HTERT RPE-1 (cell line): ENCODE results near the gene ZNF431.
"Not testable (repeated sequence)": the region's sequence is repeated elsewhere in the genome, so short reads cannot be mapped to it uniquely, and the experiment has no call there.

Experiments used
- in situ Hi-C: fragments of 300-500 bp; cut with MboI; formaldehyde crosslinking; loops from 4 replicates; pipeline ENCODE4 v1.14.3; 2020; ENCODE audit warnings: low sequenced_read_pairs

ZNF431 gene

GRCh38 chr19:21143854-21144253, 2.0 kb downstream of the ZNF431 start:
- in situ Hi-C loops: no loop called here

- in situ Hi-C loops: no loop called here
Observed at GRCh38 chr19:21147540-21147939, 5.7 kb downstream of the ZNF431 start.

- in situ Hi-C loops: no loop called here
Observed at GRCh38 chr19:21148681-21149080, 6.8 kb downstream of the ZNF431 start.

DNA sequence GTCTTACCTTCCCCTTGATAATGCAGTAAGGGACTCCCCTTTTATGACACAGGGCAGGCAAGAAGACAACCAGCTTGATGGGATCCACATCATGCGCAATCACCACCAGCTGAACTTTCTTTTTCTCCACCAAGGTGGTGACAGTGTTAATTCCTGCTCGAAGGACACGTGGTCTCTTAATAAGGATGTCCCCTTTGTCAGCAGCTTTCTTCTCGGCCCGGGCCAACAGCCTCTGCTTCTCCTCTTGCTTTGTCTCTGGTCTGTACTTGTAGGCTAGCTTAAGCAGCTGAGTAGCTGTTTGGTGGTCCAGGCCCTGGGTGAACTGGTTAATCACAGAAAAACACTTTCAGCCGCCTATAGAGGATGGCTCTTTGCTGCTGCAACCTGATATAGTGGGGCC, 8.0 kb downstream of the ZNF431 start:
- in situ Hi-C loops: no loop called here

GRCh38 chr19:21151460-21151859, 9.6 kb downstream of the ZNF431 start:
- in situ Hi-C loops: no loop called here

DNA sequence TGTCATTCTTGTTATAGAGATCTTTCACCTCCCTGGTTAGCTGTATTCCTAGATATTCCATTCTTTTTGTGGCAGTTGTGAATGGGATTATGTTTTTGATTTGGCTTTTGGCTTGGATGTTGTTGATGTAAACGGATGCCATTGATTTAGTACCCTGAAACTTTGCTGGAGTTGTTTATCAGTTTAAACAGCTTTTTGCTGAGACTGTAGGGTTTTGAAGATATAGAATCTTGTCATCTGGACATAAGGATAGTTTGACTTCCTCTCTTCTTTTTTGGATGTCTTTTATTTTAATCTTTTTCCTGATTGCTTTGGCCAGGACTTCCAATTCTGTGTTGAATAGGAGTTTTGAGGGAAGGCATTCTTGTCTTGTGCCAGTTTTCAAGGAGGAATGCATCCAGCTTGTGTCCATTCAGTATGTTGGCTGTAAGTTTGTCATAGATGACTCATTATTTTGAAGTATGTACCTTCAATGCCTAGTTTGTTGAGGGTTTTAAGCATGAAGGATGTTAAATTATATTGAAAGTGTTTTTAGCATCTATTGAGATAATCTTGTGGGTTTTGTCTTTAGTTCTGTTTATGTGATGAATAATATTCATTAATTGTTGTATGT, 16.8 kb downstream of the ZNF431 start:
- in situ Hi-C loops: no loop called here

- in situ Hi-C loops: no loop called here
Observed at GRCh38 chr19:21164541-21164940, 22.7 kb downstream of the ZNF431 start.

GRCh38 chr19:21166436-21166835, 24.6 kb downstream of the ZNF431 start:
- in situ Hi-C loops: no loop called here

DNA sequence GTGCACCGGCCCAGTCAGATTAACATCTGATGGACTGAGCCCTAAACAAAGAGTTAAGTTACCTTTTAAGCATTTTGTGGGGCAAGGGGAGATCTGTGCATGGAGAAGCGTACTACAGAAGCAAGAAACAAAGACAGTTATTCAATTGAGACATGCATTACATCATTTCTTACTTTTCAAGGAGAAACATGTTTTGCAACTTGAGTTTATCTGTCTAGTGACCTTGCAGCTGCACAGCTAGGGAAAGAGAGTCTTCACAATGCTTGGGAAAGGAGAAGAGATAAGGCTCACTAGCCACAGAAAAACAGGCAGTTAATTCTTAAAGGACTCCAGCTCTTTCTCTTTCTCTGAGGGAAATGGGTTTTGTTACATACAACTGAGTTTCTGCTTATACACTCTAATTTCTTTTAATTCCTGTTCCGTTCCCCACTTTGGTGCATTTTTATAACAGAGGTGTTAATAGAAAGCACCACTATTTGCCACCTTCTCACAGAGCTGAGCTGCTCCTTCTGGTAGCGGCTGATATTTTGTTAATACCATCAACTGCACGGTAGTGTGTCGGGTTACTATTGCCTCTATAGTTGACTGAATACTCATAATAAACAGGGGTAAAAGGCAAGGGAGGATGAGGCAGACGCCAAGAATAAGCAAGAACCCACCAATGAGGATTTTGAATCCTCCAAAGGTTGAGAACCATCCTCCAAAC, 55.9 kb downstream of the ZNF431 start:
- in situ Hi-C loops: no loop called here

- in situ Hi-C loops: no loop called here
Observed at GRCh38 chr19:21202865-21203494, 61.1 kb downstream of the ZNF431 start.

- in situ Hi-C loops: no loop called here
Observed at GRCh38 chr19:21210037-21210621, 68.3 kb downstream of the ZNF431 start.

- in situ Hi-C loops: no loop called here
Observed at GRCh38 chr19:21221693-21222092, 79.9 kb downstream of the ZNF431 start.

- in situ Hi-C loops: not testable (repeated sequence)
Observed at GRCh38 chr19:21229938-21230337, 88.1 kb downstream of the ZNF431 start.

GRCh38 chr19:21233691-21234090, 91.9 kb downstream of the ZNF431 start:
- in situ Hi-C loops: no loop called here

- in situ Hi-C loops: not testable (repeated sequence)
Observed at GRCh38 chr19:21236751-21237150, 94.9 kb downstream of the ZNF431 start.

GRCh38 chr19:21238670-21239069, 96.8 kb downstream of the ZNF431 start:
- in situ Hi-C loops: no loop called here
